Lower lobe of right lung (tissue), 2 donors: ENCODE results near the gene PRODH2. TPM values are rescaled to one million over a fixed set of nuclear protein-coding genes. Genes with fewer than 3 reads are reported as not detected.
A peak's percentile ranks its signal among the peaks of the same experiment; 100 is the strongest.

Experiments used
- ATAC-seq, 2 donors: fragments of 200-7000 bp; cut with Tn5 transposase; one replicate each; pipeline ENCODE4 v1.9.1; 2020 to 2022; ENCODE audit warnings: mild to moderate bottlenecking in 2 of 2, moderate library complexity in 2 of 2
- DNase-seq: peaks from one replicate; pipeline ENCODE4 v3.0.0-alpha.2; 2020
- H3K27ac ChIP-seq: fragments of 200-600 bp; one replicate; pipeline ENCODE4 v1.8.0; 2022
- H3K27me3 ChIP-seq: fragments of 200-600 bp; one replicate; pipeline ENCODE4 v1.8.0; 2022; ENCODE audit warnings: low read depth
- H3K36me3 ChIP-seq: fragments of 200-600 bp; one replicate; pipeline ENCODE4 v1.8.0; 2022; ENCODE audit warnings: mild to moderate bottlenecking
- H3K4me1 ChIP-seq: fragments of 200-600 bp; one replicate; pipeline ENCODE4 v1.8.0; 2022
- H3K4me3 ChIP-seq: fragments of 200-600 bp; one replicate; pipeline ENCODE4 v1.8.0; 2022; ENCODE audit warnings: mild to moderate bottlenecking
- H3K9me3 ChIP-seq: fragments of 200-600 bp; one replicate; pipeline ENCODE4 v1.8.0; 2022
- intact Hi-C: fragments of 100-400 bp; cut with DNase I; formaldehyde crosslinking; loops from one replicate; pipeline ENCODE4 v1.11.0; 2022
- total RNA-seq: library from RNA; stranded (reverse); fragmentation: NEBNext Ultra II Directional; extraction: Animal tissue kit (Norgen Biotek cat#: 25700); gene quantifications from one replicate; pipeline ENCODE4 v1.2.1, GENCODE V29; 2021
- TF ChIP-seq, protein P1 (sequence below): fragments of 200-600 bp; IDR thresholded peaks from one replicate; pipeline ENCODE4 v1.8.0; 2022; ENCODE audit warnings: antibody characterized with exemption, mild to moderate bottlenecking
- donor health status: DM: no; HTN: yes; CAD: no; lungs with severe emphysema.

Gene PRODH2
- total RNA-seq, 1 donor from 2014 or later, result not detected

DNA sequence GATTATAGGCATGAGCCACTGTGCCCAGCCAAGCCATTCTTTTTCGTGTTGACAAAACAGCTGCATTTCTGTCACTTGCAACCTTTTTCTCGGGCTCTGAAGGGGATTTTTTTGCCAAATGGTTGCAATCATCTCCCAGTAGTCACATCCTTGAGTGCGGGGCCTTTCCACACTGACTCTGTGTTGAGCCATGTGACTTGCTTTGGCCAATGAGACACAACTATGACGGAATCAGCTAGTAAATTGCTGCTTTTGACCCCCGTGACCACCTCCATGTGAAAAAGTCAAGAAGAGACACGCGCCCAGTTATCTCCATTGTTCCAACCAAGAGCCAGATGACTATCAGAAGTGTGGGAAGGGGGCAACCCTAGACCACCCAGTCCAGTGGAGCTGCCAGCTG is 21.3 kb upstream of the PRODH2 start:
- DNase-seq (no peak), ATAC-seq (no peak)
- no peaks in the 10 kb centered on the region for H3K36me3 ChIP-seq
- TF ChIP-seq, protein P1, sequence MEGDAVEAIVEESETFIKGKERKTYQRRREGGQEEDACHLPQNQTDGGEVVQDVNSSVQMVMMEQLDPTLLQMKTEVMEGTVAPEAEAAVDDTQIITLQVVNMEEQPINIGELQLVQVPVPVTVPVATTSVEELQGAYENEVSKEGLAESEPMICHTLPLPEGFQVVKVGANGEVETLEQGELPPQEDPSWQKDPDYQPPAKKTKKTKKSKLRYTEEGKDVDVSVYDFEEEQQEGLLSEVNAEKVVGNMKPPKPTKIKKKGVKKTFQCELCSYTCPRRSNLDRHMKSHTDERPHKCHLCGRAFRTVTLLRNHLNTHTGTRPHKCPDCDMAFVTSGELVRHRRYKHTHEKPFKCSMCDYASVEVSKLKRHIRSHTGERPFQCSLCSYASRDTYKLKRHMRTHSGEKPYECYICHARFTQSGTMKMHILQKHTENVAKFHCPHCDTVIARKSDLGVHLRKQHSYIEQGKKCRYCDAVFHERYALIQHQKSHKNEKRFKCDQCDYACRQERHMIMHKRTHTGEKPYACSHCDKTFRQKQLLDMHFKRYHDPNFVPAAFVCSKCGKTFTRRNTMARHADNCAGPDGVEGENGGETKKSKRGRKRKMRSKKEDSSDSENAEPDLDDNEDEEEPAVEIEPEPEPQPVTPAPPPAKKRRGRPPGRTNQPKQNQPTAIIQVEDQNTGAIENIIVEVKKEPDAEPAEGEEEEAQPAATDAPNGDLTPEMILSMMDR, result no peak
- intact Hi-C loops, result no loop called here
- H3K4me1 ChIP-seq, result no peaks in the 10 kb centered on the region
- H3K27me3 ChIP-seq, result peaks cover 7% of the 10 kb centered on the region
- H3K4me3 ChIP-seq, result no peak overlapping the region
- H3K27ac ChIP-seq, result no peak overlapping the region
- no peaks in the 10 kb centered on the region for H3K9me3 ChIP-seq

DNA sequence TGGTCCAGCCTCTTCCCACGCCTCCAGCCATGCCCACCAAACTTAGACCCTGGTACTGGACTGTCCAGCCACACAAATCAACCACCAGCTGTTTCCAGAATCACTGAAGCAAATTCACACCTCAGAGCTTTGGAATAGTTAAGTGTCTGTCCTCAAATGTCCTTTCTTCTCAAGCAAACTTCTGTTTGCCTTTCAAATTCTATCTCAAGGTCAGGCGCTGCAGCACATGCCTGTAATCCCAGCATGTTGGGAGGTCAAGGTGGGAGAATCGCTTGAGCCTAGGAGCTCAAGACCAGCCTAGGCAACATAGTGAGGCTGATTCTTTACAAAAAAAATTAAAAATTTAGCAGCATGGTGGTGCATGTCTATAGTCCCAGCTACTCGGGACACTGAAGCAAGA is 19.4 kb upstream of the PRODH2 start:
- DNase-seq (no peak), ATAC-seq (no peak)
- peaks cover 7% of the 10 kb centered on the region for H3K27me3 ChIP-seq
- TF ChIP-seq, protein P1, result no peak
- no peaks in the 10 kb centered on the region for H3K4me1 ChIP-seq
- intact Hi-C loops, result no loop called here
- H3K4me3 ChIP-seq, result no peak overlapping the region
- no peaks in the 10 kb centered on the region for H3K9me3 ChIP-seq
- H3K27ac ChIP-seq, result no peak overlapping the region
- no peaks in the 10 kb centered on the region for H3K36me3 ChIP-seq

DNA sequence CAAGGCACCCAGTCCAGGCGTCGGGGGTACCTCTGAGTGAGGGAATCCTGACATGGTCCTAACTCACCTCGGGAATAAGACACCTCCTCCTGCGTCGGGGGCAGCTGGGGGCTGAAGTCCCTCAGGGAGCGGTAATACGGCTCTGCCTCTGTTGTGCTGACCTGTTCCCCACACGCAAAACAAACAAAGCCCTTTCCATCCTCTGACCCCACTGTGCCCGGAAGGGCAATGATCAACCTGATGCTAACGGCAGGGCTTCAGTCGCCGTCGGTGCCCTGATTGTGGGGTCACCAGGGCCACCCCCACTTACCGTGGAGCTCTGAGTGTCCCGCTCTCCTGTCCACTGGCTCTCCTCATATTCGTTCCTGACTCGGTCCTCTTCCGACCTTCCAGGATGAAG is 18.3 kb upstream of the PRODH2 start:
- ATAC-seq (no peak), DNase-seq (no peak)
- H3K9me3 ChIP-seq, result no peaks in the 10 kb centered on the region
- no peak overlapping the region for H3K27ac ChIP-seq
- H3K4me1 ChIP-seq, result no peaks in the 10 kb centered on the region
- intact Hi-C loops, result no loop called here
- H3K27me3 ChIP-seq, result peaks cover 7% of the 10 kb centered on the region
- no peak overlapping the region for H3K4me3 ChIP-seq
- no peaks in the 10 kb centered on the region for H3K36me3 ChIP-seq
- TF ChIP-seq, protein P1, result no peak

DNA sequence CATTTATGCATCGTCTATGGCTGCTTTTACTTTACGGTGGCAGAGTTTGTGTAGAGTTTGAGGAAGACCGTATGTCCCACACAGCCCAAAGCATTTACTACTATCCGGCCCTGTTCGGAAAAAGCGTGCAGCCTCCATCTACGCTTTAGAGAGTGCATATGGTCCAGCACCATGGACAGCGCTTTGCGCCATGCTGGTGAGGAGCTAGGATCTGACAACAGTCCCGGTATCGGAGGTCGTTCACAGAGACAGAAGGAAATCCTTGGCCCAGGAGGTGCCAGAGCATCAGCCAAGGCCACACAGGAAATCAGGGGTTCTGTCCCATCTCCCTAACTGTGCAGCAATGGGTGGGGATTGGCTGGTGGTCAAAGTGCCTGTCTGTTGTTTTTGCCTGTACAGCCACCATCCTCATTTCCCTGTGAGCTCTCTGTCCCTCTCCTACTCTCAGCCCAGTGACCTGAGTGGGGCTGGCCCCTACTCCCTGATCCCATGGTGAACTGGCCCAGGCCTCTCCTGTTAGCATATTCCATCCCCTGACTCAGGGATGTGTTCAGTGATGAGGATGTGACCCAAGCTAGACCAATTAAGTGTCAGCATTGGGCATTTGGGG is 16.2 kb upstream of the PRODH2 start:
- ATAC-seq, result peak; percentile 52 to 57
- TF ChIP-seq, protein P1, result no peak
- Histone ChIP-seq H3K27ac (no peak overlapping the region), H3K27me3 (peaks cover 8% of the 10 kb centered on the region), H3K4me1 (no peaks in the 10 kb centered on the region), H3K36me3 (no peaks in the 10 kb centered on the region), H3K9me3 (no peaks in the 10 kb centered on the region), H3K4me3 (no peak overlapping the region)
- no peak for DNase-seq
- intact Hi-C loops, result no loop called here

DNA sequence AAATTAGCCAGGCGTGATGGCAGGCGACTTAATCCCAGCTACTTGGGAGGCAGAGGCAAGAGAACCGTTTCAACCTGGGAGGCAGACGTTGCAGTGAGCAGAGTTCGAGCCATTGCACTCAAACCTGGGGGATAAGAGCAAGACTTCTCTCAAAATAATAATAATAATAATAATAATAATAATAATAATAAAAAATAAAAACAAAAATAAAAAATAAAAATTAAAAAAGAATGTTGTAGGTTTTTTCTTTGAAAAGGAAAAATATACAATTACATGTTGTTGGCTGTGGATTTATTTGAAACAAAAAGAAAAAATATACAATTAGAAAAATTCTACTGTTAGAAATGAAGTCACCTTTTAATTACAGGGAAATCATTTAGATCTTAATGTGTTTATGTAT is 11.5 kb upstream of the PRODH2 start:
- no peak for ATAC-seq
- no peaks in the 10 kb centered on the region for H3K4me1 ChIP-seq
- TF ChIP-seq, protein P1, result no peak
- no peak for DNase-seq
- no peaks in the 10 kb centered on the region for H3K36me3 ChIP-seq
- intact Hi-C loops, result no loop called here
- no peaks in the 10 kb centered on the region for H3K9me3 ChIP-seq
- peaks cover 18% of the 10 kb centered on the region for H3K27me3 ChIP-seq
- H3K4me3 ChIP-seq, result no peak overlapping the region
- no peak overlapping the region for H3K27ac ChIP-seq
